Adrenal gland (tissue), 5 donors: ENCODE measurements around the gene TOPORS.

Source experiments
- POLR2A ChIP-seq, 2 donors: fragments of 450-650 bp; IDR thresholded peaks; one replicate each; pipeline ENCODE4 v1.6.1; 2017; ENCODE audit warnings: antibody characterized with exemption in 2 of 2, mild to moderate bottlenecking in 2 of 2, moderate library complexity in 1 of 2
- TF ChIP-seq, protein P1 (sequence below), 6 experiments: fragments of 450-650 bp in 4 of 6; fragments of 200-600 bp in 2 of 6; sonication (generic) in 1 of 6; IDR thresholded peaks; 1 replicate in 5 of 6; 2 replicates in 1 of 6; pipeline versions ENCODE4 v1.5.1 to v1.8.0; 2016 to 2021; ENCODE audit warnings: antibody characterized with exemption in 6 of 6, mild to moderate bottlenecking in 2 of 6, moderate library complexity in 1 of 6
- donor health status: DM: no; HTN: no; CAD: no.

GRCh38 chr9:32490601-32491000 is 61.8 kb downstream of the TOPORS start:
- no peak for TF ChIP-seq POLR2A (IDR thresholded peaks at IDR 0.05)
- TF ChIP-seq, protein P1, sequence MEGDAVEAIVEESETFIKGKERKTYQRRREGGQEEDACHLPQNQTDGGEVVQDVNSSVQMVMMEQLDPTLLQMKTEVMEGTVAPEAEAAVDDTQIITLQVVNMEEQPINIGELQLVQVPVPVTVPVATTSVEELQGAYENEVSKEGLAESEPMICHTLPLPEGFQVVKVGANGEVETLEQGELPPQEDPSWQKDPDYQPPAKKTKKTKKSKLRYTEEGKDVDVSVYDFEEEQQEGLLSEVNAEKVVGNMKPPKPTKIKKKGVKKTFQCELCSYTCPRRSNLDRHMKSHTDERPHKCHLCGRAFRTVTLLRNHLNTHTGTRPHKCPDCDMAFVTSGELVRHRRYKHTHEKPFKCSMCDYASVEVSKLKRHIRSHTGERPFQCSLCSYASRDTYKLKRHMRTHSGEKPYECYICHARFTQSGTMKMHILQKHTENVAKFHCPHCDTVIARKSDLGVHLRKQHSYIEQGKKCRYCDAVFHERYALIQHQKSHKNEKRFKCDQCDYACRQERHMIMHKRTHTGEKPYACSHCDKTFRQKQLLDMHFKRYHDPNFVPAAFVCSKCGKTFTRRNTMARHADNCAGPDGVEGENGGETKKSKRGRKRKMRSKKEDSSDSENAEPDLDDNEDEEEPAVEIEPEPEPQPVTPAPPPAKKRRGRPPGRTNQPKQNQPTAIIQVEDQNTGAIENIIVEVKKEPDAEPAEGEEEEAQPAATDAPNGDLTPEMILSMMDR (IDR thresholded peaks at IDR 0.05) = no peak
